Mesenteric fat pad (tissue), 1 donor: ENCODE measurements around the gene KMT2B. TPM values are rescaled to one million over a fixed set of nuclear protein-coding genes. Genes with fewer than 3 reads are reported as not detected.
A peak's percentile ranks its signal among the peaks of the same experiment; 100 is the strongest.
"Not testable (repeated sequence)": the region's sequence is repeated elsewhere in the genome, so short reads cannot be mapped to it uniquely, and the experiment has no call there.

Experiments
- DNase-seq: peaks from one replicate; pipeline ENCODE4 v3.0.0-alpha.2; 2020; ENCODE audit warnings: low spot score
- total RNA-seq: library from RNA; stranded (reverse); fragmentation: NEBNext Ultra II Directional; extraction: Animal tissue kit (Norgen Biotek cat#: 25700); gene quantifications from one replicate; pipeline ENCODE4 v1.2.1, GENCODE V29; 2021
- donor health status: DM: yes; HTN: yes; CAD: no.

Gene KMT2B
- total RNA-seq, 1 donor from 2014 or later = 33.5 TPM

- no peak for DNase-seq
Measured at GRCh38 chr19:35710784-35711723, 6.7 kb upstream of the KMT2B start.

- DNase-seq = no peak
Measured at GRCh38 chr19:35712567-35713505, 5.0 kb upstream of the KMT2B start.

- no peak for DNase-seq
Measured at GRCh38 chr19:35713506-35713850, 4.3 kb upstream of the KMT2B start.

GRCh38 chr19:35713904-35714495 lies 3.8 kb upstream of the KMT2B start:
- DNase-seq = no peak

- no peak for DNase-seq
Measured at GRCh38 chr19:35714601-35715354, 3.0 kb upstream of the KMT2B start.

GRCh38 chr19:35715355-35715809 lies 2.4 kb upstream of the KMT2B start:
- DNase-seq = no peak

- DNase-seq = no peak
Measured at GRCh38 chr19:35715981-35716800, 1.6 kb upstream of the KMT2B start.

GRCh38 chr19:35716801-35717664 lies 770 bp upstream of the KMT2B start:
- DNase-seq = peak; percentile 97

- DNase-seq = no peak
Measured at GRCh38 chr19:35718345-35719041, 690 bp downstream of the KMT2B start.

- DNase-seq = no peak
Measured at GRCh38 chr19:35719402-35720162, 1.8 kb downstream of the KMT2B start.

- DNase-seq = no peak
Measured at GRCh38 chr19:35720163-35720524, 2.3 kb downstream of the KMT2B start.

GRCh38 chr19:35720648-35721047 lies 2.8 kb downstream of the KMT2B start:
- no peak for DNase-seq

- no peak for DNase-seq
Measured at GRCh38 chr19:35721374-35721773, 3.6 kb downstream of the KMT2B start.

GRCh38 chr19:35722461-35722860 lies 4.7 kb downstream of the KMT2B start:
- no peak for DNase-seq

GRCh38 chr19:35722897-35723296 lies 5.1 kb downstream of the KMT2B start:
- no peak for DNase-seq

- DNase-seq = no peak
Measured at GRCh38 chr19:35723671-35724070, 5.9 kb downstream of the KMT2B start.

GRCh38 chr19:35724132-35724531 lies 6.3 kb downstream of the KMT2B start:
- DNase-seq = not testable (repeated sequence)

- DNase-seq = no peak
Measured at GRCh38 chr19:35724560-35724959, 6.8 kb downstream of the KMT2B start.
